Neural cell (in vitro differentiated cells): ENCODE results near the gene PRTFDC1. TPM values are rescaled to one million over a fixed set of nuclear protein-coding genes. Genes with fewer than 3 reads are reported as not detected.
"Not testable (repeated sequence)": the region's sequence is repeated elsewhere in the genome, so short reads cannot be mapped to it uniquely, and the experiment has no call there.

ENCODE experiments used
- H2AFZ ChIP-seq: fragments of 200-600, 300-800 bp; sonication (generic), shearing (Covaris generic); 2 replicates; pipeline ENCODE4 v1.6.0; 2014; ENCODE audit warnings: low read depth, mild to moderate bottlenecking, antibody characterized with exemption, low read length, moderate library complexity
- H3F3A ChIP-seq: fragments of 200-600 bp; shearing (Covaris generic); 2 replicates; pipeline ENCODE4 v1.6.1; 2016; ENCODE audit warnings: mild to moderate bottlenecking, moderate library complexity, mixed read lengths, antibody characterized with exemption, low read length; ENCODE audit not compliant: insufficient read depth, poor library complexity, severe bottlenecking
- H3K27ac ChIP-seq: fragments of 200-600, 300-800 bp; sonication (generic), shearing (Covaris generic); 2 replicates; pipeline ENCODE4 v1.5.1; 2014; ENCODE audit warnings: mild to moderate bottlenecking, low read length, moderate library complexity
- H3K27me3 ChIP-seq: fragments of 300-800, 200-600 bp; sonication (generic), shearing (Covaris generic); 2 replicates; pipeline ENCODE4 v1.6.0; 2014; ENCODE audit warnings: mild to moderate bottlenecking, low read depth, low read length, moderate library complexity; ENCODE audit not compliant: insufficient read depth
- H3K36me3 ChIP-seq: fragments of 300-800, 200-600 bp; sonication (generic), shearing (Covaris generic); 2 replicates; pipeline ENCODE4 v1.5.1; 2014; ENCODE audit warnings: mild to moderate bottlenecking, antibody characterized with exemption, low read length, moderate library complexity; ENCODE audit not compliant: insufficient read depth
- H3K4me2 ChIP-seq: fragments of 300-800, 200-600 bp; sonication (generic), shearing (Covaris generic); 2 replicates; pipeline ENCODE4 v1.6.0; 2014; ENCODE audit warnings: mild to moderate bottlenecking, low read length
- H3K4me3 ChIP-seq: fragments of 300-800, 200-600 bp; sonication (generic), shearing (Covaris generic); 2 replicates; pipeline ENCODE4 v1.5.1; 2014; ENCODE audit warnings: mild to moderate bottlenecking, low read length, moderate library complexity
- H3K79me2 ChIP-seq: fragments of 200-600 bp; shearing (Covaris generic); replicated peaks from 2 replicates; pipeline ENCODE4 v1.6.0; 2014; ENCODE audit warnings: mild to moderate bottlenecking, low read length, moderate library complexity; ENCODE audit not compliant: insufficient read depth
- H3K9ac ChIP-seq: fragments of 300-800, 200-600 bp; sonication (generic), shearing (Covaris generic); 2 replicates; pipeline ENCODE4 v1.6.1; 2016; ENCODE audit warnings: mild to moderate bottlenecking, low read length, mixed read lengths
- H3K9me2 ChIP-seq: fragments of 200-600 bp; shearing (Covaris generic); 2 replicates; pipeline ENCODE4 v1.6.1; 2016; ENCODE audit warnings: mild to moderate bottlenecking, low read length, mixed read lengths; ENCODE audit not compliant: insufficient read depth
- H3K9me3 ChIP-seq: fragments of 200-600, 300-800 bp; sonication (generic), shearing (Covaris generic); 2 replicates; pipeline ENCODE4 v1.6.1; 2016; ENCODE audit warnings: mild to moderate bottlenecking, mixed run types, low read length, moderate library complexity, mixed read lengths
- H4K20me1 ChIP-seq: fragments of 200-600 bp; shearing (Covaris generic); 2 replicates; pipeline ENCODE4 v1.6.1; 2016; ENCODE audit warnings: mild to moderate bottlenecking, mixed run types; ENCODE audit not compliant: insufficient read depth
- CTCF ChIP-seq: fragments of 450-650 bp; IDR thresholded peaks from 2 replicates; pipeline ENCODE4 v1.5.1; 2014; ENCODE audit warnings: antibody characterized with exemption, mild to moderate bottlenecking, moderate library complexity; ENCODE audit not compliant: poor library complexity, severe bottlenecking
- EP300 ChIP-seq: fragments of 450-650 bp; conservative IDR thresholded peaks from 2 replicates; pipeline ENCODE4 v1.6.1; 2014; ENCODE audit warnings: antibody characterized with exemption, mild to moderate bottlenecking, moderate library complexity; ENCODE audit not compliant: poor library complexity, severe bottlenecking
- EZH2 ChIP-seq: fragments of 200-600, 300-800 bp; shearing (Covaris generic), sonication (generic); IDR thresholded peaks from 2 replicates; pipeline ENCODE4 v1.6.1; 2014; ENCODE audit warnings: antibody characterized with exemption, low read length, borderline replicate concordance, mild to moderate bottlenecking; ENCODE audit not compliant: insufficient read depth, poor library complexity, severe bottlenecking
- MXI1 ChIP-seq: fragments of 450-650 bp; conservative IDR thresholded peaks from 2 replicates; pipeline ENCODE4 v1.6.1; 2014; ENCODE audit warnings: antibody characterized with exemption, mild to moderate bottlenecking; ENCODE audit not compliant: poor library complexity, severe bottlenecking
- POLR2AphosphoS5 ChIP-seq: IDR thresholded peaks from 2 replicates; pipeline ENCODE4 v1.6.1; 2012
- RAD21 ChIP-seq: fragments of 450-650 bp; conservative IDR thresholded peaks from 2 replicates; pipeline ENCODE4 v1.6.1; 2014; ENCODE audit warnings: antibody characterized with exemption, mild to moderate bottlenecking, moderate library complexity
- REST ChIP-seq: IDR thresholded peaks from 2 replicates; pipeline ENCODE4 v1.6.1; 2012; ENCODE audit warnings: borderline replicate concordance
- SMC3 ChIP-seq: fragments of 450-650 bp; conservative IDR thresholded peaks from 2 replicates; pipeline ENCODE4 v1.6.1; 2014; ENCODE audit warnings: antibody characterized with exemption, mild to moderate bottlenecking, moderate library complexity; ENCODE audit not compliant: poor library complexity
- TAF1 ChIP-seq: IDR thresholded peaks from 2 replicates; pipeline ENCODE4 v1.6.1; 2012; ENCODE audit warnings: low read depth
- polyA plus RNA-seq: library from polyadenylated mRNA; depleted of rRNA; stranded (reverse); fragments of >200 nt; gene quantifications from 2 replicates; pipeline ENCODE4 v1.2.3, GENCODE V29; 2014

PRTFDC1 gene
- polyA plus RNA-seq, 1 donor from 2014 or later: 3.4 TPM

- no peak overlapping the region for H2AFZ ChIP-seq
- no peaks in the 10 kb centered on the region for H3K36me3 ChIP-seq
- TF ChIP-seq TAF1: no peak
- no peak for TF ChIP-seq SMC3
- no peak for TF ChIP-seq EZH2
- no peak for TF ChIP-seq CTCF
- no peak for TF ChIP-seq EP300
- no peak for TF ChIP-seq RAD21
- no peak for TF ChIP-seq REST
- TF ChIP-seq MXI1: no peak
- TF ChIP-seq POLR2AphosphoS5: no peak
- H3K27ac ChIP-seq: no peak overlapping the region
- H3K9me2 ChIP-seq: no peaks in the 10 kb centered on the region
- H4K20me1 ChIP-seq: no peaks in the 10 kb centered on the region
- no peaks in the 10 kb centered on the region for H3K79me2 ChIP-seq
- no peaks in the 10 kb centered on the region for H3K27me3 ChIP-seq
- no peak overlapping the region for H3K4me2 ChIP-seq
- H3K9ac ChIP-seq: no peak overlapping the region
- H3K4me3 ChIP-seq: no peak overlapping the region
- no peaks in the 10 kb centered on the region for H3K9me3 ChIP-seq
- H3F3A ChIP-seq: no peaks in the 10 kb centered on the region
Measured at GRCh38 chr10:24926557-24926956, 25.8 kb downstream of the PRTFDC1 start.

DNA sequence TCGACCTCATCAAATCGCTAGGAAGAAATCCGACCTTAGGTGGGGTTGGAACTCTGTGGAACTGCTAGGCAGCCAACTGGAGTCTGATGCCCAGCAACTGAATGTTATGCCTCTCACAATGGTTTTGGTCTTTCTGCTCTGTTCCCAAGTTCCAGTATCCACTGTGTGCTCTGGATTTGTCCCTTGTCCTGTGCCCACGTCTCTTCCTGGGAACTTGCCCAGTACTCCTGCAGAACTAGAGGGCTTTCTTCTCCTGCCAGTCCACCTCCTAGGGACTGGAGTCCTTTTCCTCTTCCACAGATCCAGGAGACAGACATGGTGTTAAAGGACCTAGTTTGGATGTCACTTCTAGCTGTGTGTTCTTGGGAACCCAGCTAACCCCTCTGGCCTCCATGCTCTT lies 26.6 kb downstream of the PRTFDC1 start:
- Histone ChIP-seq H3K4me2 (no peak overlapping the region), H3K27me3 (no peaks in the 10 kb centered on the region), H3K9me3 (no peaks in the 10 kb centered on the region), H3K4me3 (no peak overlapping the region), H3F3A (no peaks in the 10 kb centered on the region), H3K36me3 (no peaks in the 10 kb centered on the region), H4K20me1 (no peaks in the 10 kb centered on the region), H3K27ac (no peak overlapping the region), H3K9ac (no peak overlapping the region), H3K9me2 (no peaks in the 10 kb centered on the region), H3K79me2 (no peaks in the 10 kb centered on the region), H2AFZ (no peak overlapping the region)
- TF ChIP-seq TAF1 (no peak), RAD21 (no peak), EP300 (no peak), POLR2AphosphoS5 (no peak), MXI1 (no peak), EZH2 (no peak)

DNA sequence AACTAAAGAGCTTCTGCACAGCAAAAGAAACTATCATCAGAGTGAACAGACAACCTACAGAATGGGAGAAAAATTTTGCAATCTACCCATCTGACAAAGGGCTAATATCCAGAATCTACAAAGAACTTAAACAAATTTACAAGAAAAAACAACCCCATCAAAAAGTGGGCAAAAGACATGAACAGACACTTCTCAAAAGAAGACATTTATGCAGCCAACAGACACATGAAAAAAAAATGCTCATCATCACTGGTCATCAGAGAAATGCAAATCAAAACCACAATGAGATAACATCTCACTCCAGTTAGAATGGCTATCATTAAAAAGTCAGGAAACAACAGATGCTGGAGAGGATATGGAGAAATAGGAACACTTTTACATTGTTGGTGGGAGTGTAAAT lies 27.9 kb downstream of the PRTFDC1 start:
- H3K4me2 ChIP-seq, H3K27ac ChIP-seq, H3K9me2 ChIP-seq, H3K27me3 ChIP-seq, H3K9ac ChIP-seq, H3K4me3 ChIP-seq, H2AFZ ChIP-seq, H3K36me3 ChIP-seq, H3K9me3 ChIP-seq, H4K20me1 ChIP-seq, H3K79me2 ChIP-seq, H3F3A ChIP-seq: not testable (repeated sequence)

- not testable (repeated sequence) for H3K27me3 ChIP-seq, H3K9ac ChIP-seq, H3K4me2 ChIP-seq, H3K9me3 ChIP-seq, H3K79me2 ChIP-seq, H3K27ac ChIP-seq, H4K20me1 ChIP-seq, H2AFZ ChIP-seq, H3K36me3 ChIP-seq, H3F3A ChIP-seq, H3K9me2 ChIP-seq, H3K4me3 ChIP-seq
Measured at GRCh38 chr10:24922222-24922868, 30.1 kb downstream of the PRTFDC1 start.
